CD4-positive, alpha-beta T cell treated with Interleukin-12 subunit alpha and Interleukin-12 subunit beta, for 1 hour (primary cell): Measurements from ENCODE around the gene ARL10.

ENCODE experiments used
- DNase-seq: peaks from one replicate; pipeline ENCODE4 v3.0.0-alpha.2; 2020

ARL10 gene

DNA sequence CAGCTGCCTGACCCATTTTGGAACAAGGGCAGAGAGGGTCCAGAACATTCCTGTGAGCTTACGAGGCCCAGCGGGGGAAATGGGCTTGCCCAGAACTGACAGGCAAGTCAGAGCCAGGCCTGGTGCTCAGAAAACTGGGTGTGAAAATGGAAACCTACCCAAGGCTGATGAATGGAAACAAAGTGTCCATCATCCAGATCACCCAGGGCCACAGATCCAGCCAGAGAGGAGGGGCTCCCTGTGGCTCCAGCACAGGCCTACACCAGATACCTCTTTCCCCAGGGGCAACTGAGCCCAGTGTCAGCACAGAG is 47.9 kb downstream of the ARL10 start:
- DNase-seq: no peak

DNA sequence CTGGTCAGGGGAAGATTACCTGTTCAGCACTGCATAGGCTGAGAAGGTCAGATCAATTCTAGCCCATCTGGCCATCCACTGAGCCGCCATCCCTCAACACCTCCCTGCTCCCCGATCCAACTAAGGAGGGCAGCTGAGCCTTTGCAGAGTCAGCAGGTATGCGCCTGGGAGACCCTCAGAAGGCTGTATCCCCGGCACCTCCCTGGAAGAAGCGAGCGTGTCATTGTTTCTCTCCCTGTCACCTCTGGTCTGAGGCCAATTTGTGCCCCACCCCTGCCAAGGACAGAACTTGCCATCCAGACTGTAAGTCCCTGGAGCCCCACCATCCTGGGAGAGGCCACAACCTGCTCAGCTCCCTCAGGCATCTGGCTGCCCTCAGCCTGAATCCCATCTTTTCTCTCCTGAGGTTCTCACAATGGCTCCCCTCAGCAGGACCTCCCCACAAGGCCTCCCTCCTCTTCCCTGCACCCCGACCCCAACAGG is 48.5 kb downstream of the ARL10 start:
- DNase-seq: no peak

DNA sequence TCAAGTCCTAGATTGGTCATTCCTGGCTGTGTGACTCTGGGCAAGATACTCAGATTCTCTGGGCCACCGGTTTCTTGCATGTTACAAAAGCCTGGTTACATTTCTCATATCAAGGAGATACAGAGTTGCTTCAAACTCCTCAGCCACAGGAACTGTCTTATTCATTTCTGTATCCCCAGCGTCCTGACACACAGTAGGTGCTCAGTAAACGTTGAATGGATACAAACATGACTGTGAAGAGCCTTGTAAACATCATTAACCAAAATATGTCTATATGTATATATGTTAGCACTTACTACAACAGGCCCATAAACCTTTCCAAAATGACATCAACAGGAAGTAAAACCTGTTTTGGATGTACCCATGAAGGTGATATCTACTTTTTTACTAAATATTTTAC is 49.4 kb downstream of the ARL10 start:
- no peak for DNase-seq

DNA sequence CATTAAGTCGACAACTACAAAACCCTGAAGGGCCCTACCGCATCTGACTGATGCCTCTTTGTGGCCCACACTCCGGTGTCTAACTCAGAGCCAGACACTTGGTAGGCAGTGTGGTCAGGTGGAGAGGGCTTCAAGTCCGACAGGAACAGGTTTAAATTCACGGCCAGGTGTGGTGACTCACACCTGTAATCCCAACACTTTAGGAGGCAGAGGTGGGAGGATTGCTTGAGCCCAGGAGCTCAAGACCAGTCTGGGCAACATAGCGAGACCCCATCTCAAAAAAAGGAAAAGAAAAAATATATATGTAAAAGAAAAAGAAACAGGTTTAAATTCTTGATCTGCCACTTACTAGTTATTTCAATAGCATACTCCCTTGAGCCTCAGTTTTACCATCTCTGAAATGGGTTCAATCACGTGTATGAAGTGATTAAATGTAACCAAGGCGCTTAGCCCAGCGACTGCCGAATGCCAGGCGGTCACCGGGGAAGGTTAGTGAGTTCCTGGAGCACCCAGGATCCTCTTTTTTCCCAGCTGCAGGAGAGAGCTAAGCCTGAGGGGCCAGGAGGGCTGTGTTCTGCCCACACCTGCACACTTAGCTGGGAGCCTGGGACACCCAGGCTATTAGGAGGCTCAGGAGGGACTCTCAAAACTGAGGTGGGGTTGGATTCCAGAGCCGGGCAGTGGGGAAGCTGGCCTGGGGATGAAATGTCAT is 50.1 kb downstream of the ARL10 start:
- DNase-seq: peak; percentile 8

DNA sequence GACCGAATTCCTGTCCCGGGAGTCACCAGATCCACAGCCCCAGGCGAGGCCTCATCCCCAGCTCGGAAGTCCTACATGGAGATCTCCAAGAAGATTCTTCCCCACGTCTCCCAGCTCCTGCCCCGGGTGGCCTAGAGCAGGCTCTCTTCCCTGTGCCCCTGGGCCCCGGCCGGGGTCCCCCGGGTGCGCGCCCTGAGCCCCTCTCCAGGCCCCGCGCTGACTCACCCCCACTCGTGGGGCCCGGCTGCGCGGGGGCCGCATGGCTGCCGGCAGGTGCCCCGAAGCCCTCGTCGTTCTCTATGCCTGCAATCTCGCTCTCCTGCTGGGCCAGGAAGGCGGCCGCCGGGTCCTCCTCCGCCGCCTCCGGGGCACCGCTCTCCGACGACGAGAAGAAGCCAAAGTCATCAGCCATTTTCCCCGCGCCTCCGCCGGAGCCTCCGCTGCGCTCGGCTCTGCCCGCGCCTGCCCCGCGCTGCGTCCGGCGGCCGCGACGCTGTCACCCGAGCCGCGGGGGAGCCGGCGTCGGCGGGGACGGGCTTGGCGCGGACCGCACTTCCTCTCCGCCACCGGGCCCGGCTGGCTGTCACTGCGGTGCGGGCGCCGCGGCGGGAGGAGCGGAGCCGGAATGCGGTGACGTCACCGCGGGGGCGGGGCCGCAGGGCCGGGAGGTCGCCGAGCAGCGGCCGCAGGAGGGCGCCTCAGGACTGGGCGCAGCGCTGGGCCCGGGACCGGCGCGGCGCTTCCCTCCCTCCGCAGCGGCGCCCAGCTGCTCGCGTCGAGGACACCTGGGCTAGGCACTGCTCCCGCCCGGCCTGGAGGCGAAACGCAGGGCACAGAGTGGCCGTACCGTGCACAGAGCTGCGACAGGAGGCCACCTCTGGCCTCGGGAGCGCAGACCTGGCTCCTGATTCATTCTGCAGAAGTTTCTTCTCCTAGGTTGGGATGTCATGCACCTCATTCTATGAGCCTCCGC is 51.0 kb downstream of the ARL10 start, which contains the start of gene CLTB:
TSS of gene CLTB (minus strand) at position 588 of the 973 bp plus-strand sequence. CDS start at position 412, 176 bp downstream.
- peak; percentile 94 for DNase-seq

DNA sequence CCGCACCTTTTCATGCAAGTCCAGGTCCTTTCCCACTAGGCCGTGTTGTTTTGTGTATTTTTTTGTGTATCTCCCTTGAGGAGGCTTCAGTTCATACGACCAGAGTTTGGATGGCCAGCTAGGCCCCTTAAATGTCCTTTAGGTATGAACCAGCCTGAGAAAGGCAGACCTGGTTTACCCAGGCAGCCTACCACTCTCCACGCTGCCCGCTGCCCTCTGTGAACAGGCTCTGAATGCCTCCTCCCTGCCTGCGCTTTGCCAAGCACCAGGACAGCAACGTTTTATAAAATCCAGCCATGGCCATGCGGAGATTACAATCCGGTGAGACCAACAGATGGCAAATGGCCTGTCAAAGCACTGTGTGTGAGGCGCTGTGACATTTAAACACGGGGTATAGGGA is 51.7 kb downstream of the ARL10 start:
- DNase-seq: no peak

DNA sequence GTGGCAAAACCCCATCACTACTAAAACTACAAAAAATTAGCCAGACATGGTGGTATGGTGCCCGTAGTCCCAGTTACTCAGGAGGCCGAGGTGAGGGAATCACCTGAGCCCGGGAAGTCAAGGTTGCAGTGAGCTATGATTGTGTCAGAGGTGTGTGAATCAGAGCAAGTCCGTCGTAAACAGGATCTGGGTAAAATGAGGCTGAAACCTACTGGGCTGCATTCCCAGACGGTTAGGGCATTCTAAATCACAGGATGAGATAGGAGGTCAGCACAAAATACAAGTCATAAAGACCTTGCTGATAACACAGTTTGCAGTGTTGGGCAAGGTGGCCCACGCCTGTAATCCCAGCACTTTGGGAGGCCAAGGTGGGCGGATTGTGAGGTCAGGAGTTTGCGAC is 53.0 kb downstream of the ARL10 start:
- no peak for DNase-seq

DNA sequence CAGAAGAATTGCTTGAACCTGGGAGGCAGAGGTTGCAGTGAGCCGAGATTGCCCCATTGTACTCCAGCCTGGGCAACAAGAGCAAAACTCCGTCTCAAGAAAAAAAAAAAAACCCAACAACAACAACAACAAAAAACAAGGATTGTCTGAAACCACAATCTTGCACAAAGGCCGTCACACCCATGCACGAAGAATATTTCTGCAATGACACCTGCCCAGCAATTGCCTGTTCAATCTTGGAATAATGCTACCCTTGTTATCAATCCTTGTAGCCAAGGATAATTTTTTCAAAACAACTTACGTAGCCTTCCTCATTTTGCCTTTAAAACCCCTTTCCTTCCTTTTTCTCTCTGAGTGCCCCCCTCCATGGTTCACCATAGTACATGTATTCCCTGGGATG is 54.8 kb downstream of the ARL10 start:
- no peak for DNase-seq

DNA sequence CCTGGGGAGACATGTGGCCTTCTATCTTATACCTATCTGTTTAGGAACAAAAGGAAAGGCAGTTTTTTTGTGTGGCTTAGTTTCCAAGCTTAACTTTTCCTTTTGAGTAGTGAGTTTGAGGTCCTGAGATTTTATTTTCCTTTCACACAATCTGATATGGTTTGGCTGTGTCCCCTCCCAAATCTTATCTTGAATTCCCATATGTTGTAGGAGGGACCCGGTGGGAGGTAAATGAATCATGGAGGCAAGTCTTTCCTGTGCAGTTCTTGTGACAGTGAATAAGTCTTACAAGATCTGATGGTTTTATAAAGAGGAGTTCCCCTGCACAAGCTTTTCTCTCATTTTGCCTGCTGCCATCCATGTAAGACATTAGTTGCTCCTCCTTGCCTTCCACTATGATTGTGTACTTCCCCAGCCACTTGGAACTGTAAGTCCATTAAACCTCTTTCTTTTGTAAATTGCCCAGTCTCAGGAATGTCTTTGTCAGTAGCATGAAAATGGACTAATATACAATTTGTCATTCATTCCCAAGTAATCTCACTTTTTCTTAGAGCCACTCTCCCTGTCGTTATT is 55.8 kb downstream of the ARL10 start:
- DNase-seq: no peak

DNA sequence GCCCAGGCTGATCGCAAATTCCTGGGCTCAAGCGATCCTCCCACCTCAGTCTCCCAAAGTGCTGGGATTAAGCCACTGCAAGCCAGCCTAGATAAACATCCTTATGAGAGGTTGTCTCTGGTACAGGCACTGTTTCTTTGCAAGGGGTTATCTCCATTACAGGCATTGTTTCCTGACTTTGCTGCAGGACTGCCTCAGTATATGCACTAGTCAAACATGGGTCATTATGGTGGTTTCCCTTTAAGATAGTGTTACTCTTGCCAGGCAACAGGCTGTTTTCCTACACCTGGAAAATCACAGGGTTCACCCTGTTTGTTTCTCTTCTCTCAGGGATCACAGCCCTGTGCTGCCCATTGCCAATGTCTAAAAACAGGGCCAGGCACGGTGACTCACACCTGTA is 58.9 kb downstream of the ARL10 start:
- no peak for DNase-seq

DNA sequence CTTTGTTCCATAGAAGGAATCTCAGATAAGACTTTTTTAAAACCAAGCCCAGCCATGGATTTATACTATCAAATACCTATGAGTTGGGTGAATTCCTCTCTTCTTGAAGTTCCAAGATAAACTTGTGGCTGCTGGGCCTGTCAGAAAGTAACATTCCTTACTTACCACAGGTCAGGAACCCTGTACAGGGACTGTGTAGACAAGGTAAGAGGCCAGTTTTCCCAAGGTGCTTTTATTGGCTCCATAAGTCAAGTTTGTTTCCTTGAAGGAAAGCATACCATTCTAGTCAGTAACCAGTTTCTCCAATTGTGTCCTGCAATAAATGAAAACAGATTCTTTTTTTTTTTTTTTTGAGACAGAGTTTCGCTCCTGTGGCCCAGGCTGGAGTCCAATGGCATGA is 59.9 kb downstream of the ARL10 start:
- DNase-seq: no peak

DNA sequence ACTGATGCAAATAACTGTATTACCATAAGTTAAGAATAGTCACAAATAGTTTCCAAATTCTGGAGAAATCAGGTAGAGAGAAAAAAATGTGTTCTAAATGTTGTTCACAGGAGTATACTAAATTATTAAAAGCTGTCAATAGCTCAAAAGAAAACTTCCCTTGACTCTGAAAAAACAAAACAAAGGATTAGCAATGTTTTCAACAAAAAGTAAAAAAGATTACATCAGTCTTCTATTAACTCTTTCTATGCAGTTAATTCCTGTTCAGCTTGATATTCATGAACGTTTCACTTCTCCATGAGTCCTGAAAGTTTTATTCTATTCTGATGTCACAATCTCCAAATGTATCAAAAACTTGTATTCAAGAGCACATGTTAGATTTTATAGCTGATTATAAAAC is 60.5 kb downstream of the ARL10 start:
- no peak for DNase-seq

DNA sequence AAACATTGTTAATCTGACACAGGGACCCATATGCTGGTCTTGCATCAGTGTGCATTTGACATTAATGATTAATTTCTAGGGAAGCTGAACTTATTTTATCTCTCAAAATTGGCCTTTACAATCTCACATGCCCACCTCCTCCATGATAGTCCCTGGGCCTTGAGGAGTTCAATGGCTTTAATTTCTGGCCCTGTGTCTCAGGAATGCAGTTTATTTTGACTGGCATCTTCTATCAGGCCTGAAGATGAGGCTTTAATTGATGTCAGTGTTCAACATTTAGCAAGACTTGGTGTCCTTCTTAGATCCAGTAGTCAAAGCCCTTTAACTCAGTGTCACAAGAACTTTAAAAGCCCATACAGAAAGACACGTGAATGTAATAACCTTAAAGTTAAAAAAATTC is 61.6 kb downstream of the ARL10 start:
- DNase-seq: no peak

DNA sequence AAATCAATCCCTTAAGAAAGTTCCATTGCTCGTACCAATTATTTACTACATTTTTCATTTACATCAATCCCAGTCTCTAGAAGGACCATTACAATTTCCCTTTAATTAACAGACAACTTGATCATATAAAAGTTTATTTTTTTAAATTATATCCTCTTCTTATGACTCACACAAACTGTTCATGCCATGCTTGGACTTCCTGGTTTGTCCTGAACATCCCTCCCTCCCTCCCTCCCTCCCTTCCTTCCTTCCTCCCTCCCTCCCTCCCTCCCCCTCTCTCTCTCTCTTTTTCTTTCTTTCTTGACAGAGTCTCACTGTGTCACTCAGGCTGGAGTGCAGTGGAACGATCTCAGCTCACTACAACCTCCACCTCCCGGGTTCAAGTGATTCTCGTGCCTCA is 62.7 kb downstream of the ARL10 start:
- no peak for DNase-seq

DNA sequence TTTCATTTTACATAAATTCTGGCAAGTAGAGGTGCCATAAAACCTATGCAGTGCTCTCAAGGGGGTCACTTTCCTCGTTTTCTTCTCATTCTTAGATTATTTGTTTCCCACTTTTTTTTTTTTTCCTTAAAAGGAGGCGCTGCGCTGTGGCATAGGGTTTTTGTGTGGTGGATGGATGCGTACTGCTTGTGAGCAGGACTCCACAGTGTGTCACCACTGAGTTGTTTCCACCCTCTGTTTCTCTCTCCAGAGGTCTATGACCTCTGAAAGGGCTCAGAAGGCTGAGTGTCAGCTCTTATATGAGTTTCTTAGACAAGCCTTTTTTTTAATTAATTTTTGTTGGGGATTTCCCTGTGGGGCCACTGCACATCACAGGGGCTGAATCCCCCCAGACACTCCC is 64.7 kb downstream of the ARL10 start:
- no peak for DNase-seq
